Peyer's patch (tissue), 4 donors: ENCODE measurements around the gene SNRPN. TPM values are rescaled to one million over a fixed set of nuclear protein-coding genes. Genes with fewer than 3 reads are reported as not detected.
"Not testable (repeated sequence)": the region's sequence is repeated elsewhere in the genome, so short reads cannot be mapped to it uniquely, and the experiment has no call there.

ENCODE experiments used
- DNase-seq, 3 donors: peaks; one replicate each; pipeline ENCODE4 v3.0.0-alpha.2; 2017 to 2019
- H3K27ac ChIP-seq, 4 donors: fragments of 200-600 bp; sonication (generic); one replicate each; pipeline ENCODE4 v1.5.1; 2016 to 2019
- H3K27me3 ChIP-seq, 2 donors: fragments of 200-600 bp; sonication (generic); one replicate each; pipeline ENCODE4 v1.5.1; 2019
- H3K36me3 ChIP-seq, 3 donors: fragments of 200-600 bp; sonication (generic); one replicate each; pipeline ENCODE4 v1.5.1; 2016 to 2019
- H3K4me1 ChIP-seq, 4 donors: fragments of 200-600 bp; sonication (generic); one replicate each; pipeline ENCODE4 v1.5.1; 2016 to 2019
- H3K4me3 ChIP-seq, 4 donors: fragments of 200-600 bp; sonication (generic); 1 replicate in 3 of 4; 2 replicates in 1 of 4; pipeline ENCODE4 v1.5.1; 2016 to 2019; ENCODE audit warnings: mild to moderate bottlenecking in 1 of 4
- H3K9me3 ChIP-seq, 4 donors: fragments of 200-600 bp; sonication (generic); one replicate each; pipeline ENCODE4 v1.5.1; 2016 to 2019; ENCODE audit warnings: mild to moderate bottlenecking in 1 of 4
- CTCF ChIP-seq, 6 experiments: fragments of 450-650 bp in 4 of 6; fragments of 200-600 bp in 2 of 6; sonication (generic) in 1 of 6; IDR thresholded peaks; one replicate each; pipeline ENCODE4 v1.5.1; 2017 to 2019; ENCODE audit warnings: antibody characterized with exemption in 6 of 6, mild to moderate bottlenecking in 3 of 6, moderate library complexity in 1 of 6
- POLR2A ChIP-seq, 2 donors: fragments of 450-650 bp; IDR thresholded peaks; one replicate each; pipeline ENCODE4 v1.5.1; 2017; ENCODE audit warnings: antibody characterized with exemption in 2 of 2, mild to moderate bottlenecking in 2 of 2, moderate library complexity in 2 of 2
- total RNA-seq, 4 donors: library from RNA; depleted of rRNA; stranded (reverse); fragments of >200 nt; gene quantifications; one replicate each; pipeline ENCODE4 v1.1.0, GENCODE V29; 2016

Gene SNRPN
- total RNA-seq, 4 donors from 2014 or later: 39.4 to 102 (median 50.8) TPM

- Histone ChIP-seq H3K27me3 (no peaks in the 10 kb centered on the region), H3K4me1 (no peaks in the 10 kb centered on the region), H3K4me3 (no peak overlapping the region), H3K27ac (no peak overlapping the region), H3K9me3 (no peaks in the 10 kb centered on the region), H3K36me3 (no peaks in the 10 kb centered on the region)
- TF ChIP-seq CTCF (IDR thresholded peaks at IDR 0.05) (no peak), POLR2A (IDR thresholded peaks at IDR 0.05) (no peak)
- no peak for DNase-seq
These were observed 30.2 kb upstream of the SNRPN start for GRCh38 chr15:24924621-24925020.

- H3K4me1 ChIP-seq, H3K4me3 ChIP-seq, H3K27ac ChIP-seq, H3K27me3 ChIP-seq, DNase-seq, H3K9me3 ChIP-seq, H3K36me3 ChIP-seq: not testable (repeated sequence)
These were observed 22.7 kb upstream of the SNRPN start for GRCh38 chr15:24931874-24932732.

GRCh38 chr15:24933716-24934115 lies 21.1 kb upstream of the SNRPN start:
- no peak overlapping the region for H3K4me3 ChIP-seq
- no peak for TF ChIP-seq CTCF (IDR thresholded peaks at IDR 0.05)
- H3K36me3 ChIP-seq: no peaks in the 10 kb centered on the region
- H3K9me3 ChIP-seq: no peaks in the 10 kb centered on the region
- no peaks in the 10 kb centered on the region for H3K4me1 ChIP-seq
- H3K27ac ChIP-seq: no peak overlapping the region
- DNase-seq: no peak
- no peaks in the 10 kb centered on the region for H3K27me3 ChIP-seq

GRCh38 chr15:24938224-24938623 lies 16.6 kb upstream of the SNRPN start:
- not testable (repeated sequence) for H3K9me3 ChIP-seq, H3K4me1 ChIP-seq

GRCh38 chr15:24940236-24940635 lies 14.6 kb upstream of the SNRPN start:
- H3K36me3 ChIP-seq: no peaks in the 10 kb centered on the region
- no peak for TF ChIP-seq POLR2A (IDR thresholded peaks at IDR 0.05)
- no peak for TF ChIP-seq CTCF (IDR thresholded peaks at IDR 0.05)
- no peak for DNase-seq
- no peak overlapping the region for H3K4me3 ChIP-seq
- H3K4me1 ChIP-seq: no peaks in the 10 kb centered on the region
- H3K27me3 ChIP-seq: no peaks in the 10 kb centered on the region
- no peaks in the 10 kb centered on the region for H3K9me3 ChIP-seq
- H3K27ac ChIP-seq: no peak overlapping the region

More at GRCh38 chr15:24938224-24938623, 16.6 kb upstream of the SNRPN start:
- not testable (repeated sequence) for H3K27me3 ChIP-seq, H3K27ac ChIP-seq, H3K36me3 ChIP-seq, H3K4me3 ChIP-seq, DNase-seq

GRCh38 chr15:24943361-24943760 lies 11.4 kb upstream of the SNRPN start:
- no peak overlapping the region for H3K4me3 ChIP-seq
- no peaks in the 10 kb centered on the region for H3K9me3 ChIP-seq
- no peak overlapping the region for H3K27ac ChIP-seq
- H3K36me3 ChIP-seq: no peaks in the 10 kb centered on the region
- TF ChIP-seq POLR2A (IDR thresholded peaks at IDR 0.05): no peak
- no peak for TF ChIP-seq CTCF (IDR thresholded peaks at IDR 0.05)
- H3K27me3 ChIP-seq: no peaks in the 10 kb centered on the region
- DNase-seq: no peak
- H3K4me1 ChIP-seq: no peaks in the 10 kb centered on the region

- Histone ChIP-seq H3K9me3 (no peaks in the 10 kb centered on the region), H3K27ac (no peak overlapping the region), H3K27me3 (no peaks in the 10 kb centered on the region), H3K4me3 (no peak overlapping the region), H3K4me1 (no peaks in the 10 kb centered on the region), H3K36me3 (no peaks in the 10 kb centered on the region)
- TF ChIP-seq CTCF (IDR thresholded peaks at IDR 0.05) (no peak), POLR2A (IDR thresholded peaks at IDR 0.05) (no peak)
- no peak for DNase-seq
These were observed 9.8 kb upstream of the SNRPN start for GRCh38 chr15:24944954-24945353.
